Kidney (tissue), 14 donors: ENCODE data around the gene POU2F3. TPM values are rescaled to one million over a fixed set of nuclear protein-coding genes. Genes with fewer than 3 reads are reported as not detected.

ENCODE experiments used
- DNase-seq, 5 donors: peaks; one replicate each; pipeline ENCODE4 v3.0.0-alpha.2; 2013 to 2020
- FAIRE-seq: peaks from 2 replicates; lab custom pipeline; 2012; peaks lifted over from hg19 to GRCh38; lab: Jason Lieb, UNC
- H3K27ac ChIP-seq, 2 donors: one replicate each; pipeline ENCODE4 v1.7.0; 2013; ENCODE audit warnings: low read depth in 2 of 2, low read length in 2 of 2, inconsistent platforms in 1 of 2
- H3K27me3 ChIP-seq: one replicate; pipeline ENCODE4 v1.7.1; 2013; ENCODE audit warnings: low read length, inconsistent platforms; ENCODE audit not compliant: control insufficient read depth, insufficient read depth
- H3K36me3 ChIP-seq, 3 donors: one replicate each; pipeline versions ENCODE4 v1.7.0 to v1.7.1; 2013; ENCODE audit warnings: low read length in 3 of 3, control low read depth in 1 of 3, inconsistent platforms in 1 of 3; ENCODE audit not compliant: insufficient read depth in 3 of 3, control insufficient read depth in 2 of 3
- H3K4me1 ChIP-seq, 3 donors: one replicate each; pipeline versions ENCODE4 v1.7.0 to v1.7.1; 2013; ENCODE audit warnings: low read length in 3 of 3, inconsistent platforms in 1 of 3, low read depth in 1 of 3; ENCODE audit not compliant: control insufficient read depth in 2 of 3, insufficient read depth in 2 of 3
- H3K4me3 ChIP-seq, 3 donors: one replicate each; pipeline versions ENCODE4 v1.7.0 to v1.8.1; 2013; ENCODE audit warnings: low read length in 3 of 3, control low read depth in 1 of 3, inconsistent platforms in 1 of 3
- H3K9ac ChIP-seq, 3 donors: one replicate each; pipeline versions ENCODE4 v1.7.0 to v1.7.1; 2013; ENCODE audit warnings: low read length in 3 of 3, control low read depth in 1 of 3, inconsistent platforms in 1 of 3
- H3K9me3 ChIP-seq, 3 donors: one replicate each; pipeline versions ENCODE4 v1.7.0 to v1.7.1; 2013; ENCODE audit warnings: low read length in 3 of 3, control low read depth in 1 of 3, inconsistent platforms in 1 of 3; ENCODE audit not compliant: control insufficient read depth in 2 of 3, insufficient read depth in 1 of 3
- intact Hi-C: fragments of 100-400 bp; cut with DNase I; formaldehyde crosslinking; loops from one replicate; pipeline ENCODE4 v1.11.1; 2022
- polyA plus RNA-seq: library from polyadenylated mRNA; stranded (reverse); fragments of 350-450 nt; fragmentation: Illumina TruSeq; extraction: RNeasy Lipid Tissue Mini Kit (QIAGEN cat#74804); gene quantifications from one replicate; pipeline ENCODE4 v1.2.3, GENCODE V29; 2014; ENCODE audit warnings: low read depth, low replicate concordance; ENCODE audit not compliant: insufficient read depth
- total RNA-seq: library from RNA; stranded (reverse); fragmentation: NEBNext Ultra II Directional; extraction: Animal tissue kit (Norgen Biotek cat#: 25700); gene quantifications from one replicate; pipeline ENCODE4 v1.2.1, GENCODE V29; 2021
- TF ChIP-seq, protein P1 (sequence below): IDR thresholded peaks from 3 replicates; pipeline ENCODE4 v1.5.1; 2012; ENCODE audit warnings: mild to moderate bottlenecking, moderate library complexity, borderline replicate concordance; ENCODE audit not compliant: insufficient read depth; ENCODE audit errors: extremely low read depth
- donor health status: control.
- donor health status: control.
- donor health status: control.
- donor health status: control.
- donor health status: control.
- donor health status: DM: yes; HTN: yes; CAD: no.
- donor health status: Normal renal cell carcinoma (clear cell type).

Gene POU2F3
- total and polyA plus RNA-seq, 2 donors from 2014 or later = 0.85 to 1.2 TPM

DNA sequence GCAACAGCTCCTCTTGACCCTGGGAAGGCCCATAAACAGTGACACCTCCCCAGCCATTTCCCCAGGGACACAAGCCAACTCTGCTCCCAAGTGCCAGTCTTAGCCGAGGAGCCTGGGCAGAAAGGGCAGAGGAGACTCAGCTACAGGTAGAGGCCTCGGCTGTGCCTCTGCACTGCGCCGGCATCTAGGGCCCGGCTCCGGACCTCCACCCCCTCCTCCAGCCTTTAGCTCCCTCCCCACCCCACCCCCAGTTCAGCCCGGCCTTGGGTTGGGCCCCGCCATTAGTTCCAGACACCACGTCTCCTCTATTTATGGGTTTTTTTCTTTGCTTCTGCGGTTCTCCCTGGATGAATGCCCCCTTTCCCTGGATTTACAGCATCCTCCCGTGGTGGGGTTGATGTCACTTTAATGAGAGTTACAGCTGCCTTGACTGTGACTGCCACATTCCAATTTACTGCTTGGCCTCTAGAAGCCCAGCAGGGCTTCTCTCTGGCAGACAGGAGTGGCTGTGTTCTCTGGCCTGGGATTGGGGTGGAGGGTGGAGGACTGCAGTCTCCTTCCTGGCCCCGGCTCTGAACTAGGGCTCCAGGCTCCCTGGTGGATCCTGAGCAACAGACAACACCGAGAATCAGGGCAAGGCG, 42.6 kb upstream of the POU2F3 start:
- peaks cover 7 to 22% (median 22%) of the 10 kb centered on the region in 3 donors for H3K4me1 ChIP-seq
- H3K4me3 ChIP-seq = no peak overlapping the region
- DNase-seq (peak; percentile 74 to 96 (median 90)), FAIRE-seq (no peak)
- H3K9me3 ChIP-seq = no peaks in the 10 kb centered on the region
- no peaks in the 10 kb centered on the region for H3K36me3 ChIP-seq
- TF ChIP-seq, protein P1, sequence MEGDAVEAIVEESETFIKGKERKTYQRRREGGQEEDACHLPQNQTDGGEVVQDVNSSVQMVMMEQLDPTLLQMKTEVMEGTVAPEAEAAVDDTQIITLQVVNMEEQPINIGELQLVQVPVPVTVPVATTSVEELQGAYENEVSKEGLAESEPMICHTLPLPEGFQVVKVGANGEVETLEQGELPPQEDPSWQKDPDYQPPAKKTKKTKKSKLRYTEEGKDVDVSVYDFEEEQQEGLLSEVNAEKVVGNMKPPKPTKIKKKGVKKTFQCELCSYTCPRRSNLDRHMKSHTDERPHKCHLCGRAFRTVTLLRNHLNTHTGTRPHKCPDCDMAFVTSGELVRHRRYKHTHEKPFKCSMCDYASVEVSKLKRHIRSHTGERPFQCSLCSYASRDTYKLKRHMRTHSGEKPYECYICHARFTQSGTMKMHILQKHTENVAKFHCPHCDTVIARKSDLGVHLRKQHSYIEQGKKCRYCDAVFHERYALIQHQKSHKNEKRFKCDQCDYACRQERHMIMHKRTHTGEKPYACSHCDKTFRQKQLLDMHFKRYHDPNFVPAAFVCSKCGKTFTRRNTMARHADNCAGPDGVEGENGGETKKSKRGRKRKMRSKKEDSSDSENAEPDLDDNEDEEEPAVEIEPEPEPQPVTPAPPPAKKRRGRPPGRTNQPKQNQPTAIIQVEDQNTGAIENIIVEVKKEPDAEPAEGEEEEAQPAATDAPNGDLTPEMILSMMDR = no peak
- intact Hi-C loops = no loop called here
- no peak overlapping the region for H3K9ac ChIP-seq
- no peak overlapping the region for H3K27ac ChIP-seq
- H3K27me3 ChIP-seq = no peaks in the 10 kb centered on the region

DNA sequence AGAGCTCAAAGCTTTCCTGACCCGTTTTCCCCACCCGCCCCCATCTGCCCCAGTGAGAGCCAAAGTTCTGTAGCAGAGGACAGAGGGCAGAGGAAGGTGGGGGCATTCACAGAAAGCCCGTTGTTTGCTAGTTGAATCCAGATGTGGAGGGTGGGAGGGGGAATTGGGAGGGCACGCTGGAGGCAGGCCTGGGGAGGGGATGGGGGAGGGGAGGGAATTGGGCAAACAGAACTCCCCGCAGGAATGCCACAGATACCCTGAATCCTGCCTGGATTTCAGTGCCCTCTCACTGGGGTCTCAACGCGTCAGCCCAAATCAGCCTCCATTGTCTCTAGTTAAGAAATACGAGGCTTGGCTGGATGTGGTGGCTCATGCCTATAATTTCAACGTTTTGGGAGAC, 42.0 kb upstream of the POU2F3 start:
- Histone ChIP-seq H3K36me3 (no peaks in the 10 kb centered on the region), H3K27ac (no peak overlapping the region), H3K9ac (no peak overlapping the region), H3K4me1 (peaks cover 7 to 18% (median 16%) of the 10 kb centered on the region in 3 donors), H3K4me3 (no peak overlapping the region), H3K27me3 (no peaks in the 10 kb centered on the region), H3K9me3 (no peaks in the 10 kb centered on the region)
- DNase-seq (no peak), FAIRE-seq (no peak)
- TF ChIP-seq, protein P1 = no peak
- intact Hi-C loops = no loop called here

DNA sequence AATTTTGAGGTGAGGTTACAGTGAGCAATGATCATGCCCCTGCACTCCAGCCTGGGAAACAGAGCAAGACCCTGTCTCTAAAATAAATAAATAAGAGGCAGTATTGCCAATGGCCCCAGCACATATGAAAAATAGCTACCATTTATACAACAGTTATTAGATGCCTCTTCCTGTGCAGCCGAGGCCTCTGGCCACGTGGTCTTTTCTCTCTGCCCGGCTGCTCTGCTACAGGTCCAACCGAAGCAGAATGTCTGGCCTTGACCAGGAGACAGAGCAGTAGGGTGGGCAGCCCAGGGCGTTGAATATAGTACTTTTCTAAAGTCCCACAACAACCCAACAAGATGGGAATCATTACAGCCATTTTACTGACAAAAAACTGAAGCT, 41.5 kb upstream of the POU2F3 start:
- TF ChIP-seq, protein P1 = no peak
- no peaks in the 10 kb centered on the region for H3K36me3 ChIP-seq
- no peaks in the 10 kb centered on the region for H3K9me3 ChIP-seq
- no peak overlapping the region for H3K9ac ChIP-seq
- no peak overlapping the region for H3K27ac ChIP-seq
- intact Hi-C loops = no loop called here
- no peaks in the 10 kb centered on the region for H3K27me3 ChIP-seq
- DNase-seq (no peak), FAIRE-seq (no peak)
- peaks cover 7 to 14% (median 13%) of the 10 kb centered on the region in 3 donors for H3K4me1 ChIP-seq
- H3K4me3 ChIP-seq = no peak overlapping the region
